HUES48 (cell line): Measurements from ENCODE around the gene KCNMA1.

Source experiments
- H3K27ac ChIP-seq: one replicate; pipeline ENCODE4 v1.7.0; 2013; ENCODE audit warnings: low read depth, low read length, inconsistent platforms
- H3K27me3 ChIP-seq: 2 replicates; pipeline ENCODE4 v1.6.1; 2013; ENCODE audit warnings: mild to moderate bottlenecking, low read length; ENCODE audit not compliant: control insufficient read depth, insufficient read depth
- H3K36me3 ChIP-seq: 2 replicates; pipeline ENCODE4 v1.6.1; 2013; ENCODE audit warnings: low read length; ENCODE audit not compliant: control insufficient read depth, insufficient read depth
- H3K4me1 ChIP-seq: 2 replicates; pipeline ENCODE4 v1.6.1; 2013; ENCODE audit warnings: mild to moderate bottlenecking, low read length; ENCODE audit not compliant: control insufficient read depth, insufficient read depth
- H3K4me3 ChIP-seq: 2 replicates; pipeline ENCODE4 v1.5.1; 2013; ENCODE audit warnings: mild to moderate bottlenecking, low read depth, low read length
- H3K9ac ChIP-seq: 2 replicates; pipeline ENCODE4 v1.6.1; 2013; ENCODE audit warnings: mild to moderate bottlenecking, low read depth, low read length, moderate library complexity
- H3K9me3 ChIP-seq: 2 replicates; pipeline ENCODE4 v1.6.1; 2013; ENCODE audit warnings: low read length; ENCODE audit not compliant: control insufficient read depth, insufficient read depth

Gene KCNMA1

GRCh38 chr10:77071001-77071511 is 566.6 kb downstream of the KCNMA1 start:
- Histone ChIP-seq H3K4me3 (no peak overlapping the region), H3K27ac (no peak overlapping the region), H3K9ac (no peak overlapping the region)

GRCh38 chr10:77070346-77070745 is 567.3 kb downstream of the KCNMA1 start:
- Histone ChIP-seq H3K4me1 (no peaks in the 10 kb centered on the region), H3K4me3 (no peak overlapping the region)

More at GRCh38 chr10:77071001-77071511, 566.6 kb downstream of the KCNMA1 start:
- no peaks in the 10 kb centered on the region for H3K9me3 ChIP-seq
- H3K27me3 ChIP-seq = no peaks in the 10 kb centered on the region
- no peaks in the 10 kb centered on the region for H3K36me3 ChIP-seq
- H3K4me1 ChIP-seq = no peaks in the 10 kb centered on the region

GRCh38 chr10:77068969-77069368 is 568.6 kb downstream of the KCNMA1 start:
- H3K27me3 ChIP-seq = no peaks in the 10 kb centered on the region
- H3K4me1 ChIP-seq = no peaks in the 10 kb centered on the region; the same call in 1 of the 2 replicates
- H3K27ac ChIP-seq = no peak overlapping the region
- no peaks in the 10 kb centered on the region for H3K9me3 ChIP-seq
- H3K36me3 ChIP-seq = no peaks in the 10 kb centered on the region
- no peak overlapping the region for H3K9ac ChIP-seq
- H3K4me3 ChIP-seq = no peak overlapping the region

More at GRCh38 chr10:77070346-77070745, 567.3 kb downstream of the KCNMA1 start:
- Histone ChIP-seq H3K9me3 (no peaks in the 10 kb centered on the region), H3K9ac (no peak overlapping the region), H3K27me3 (no peaks in the 10 kb centered on the region), H3K27ac (no peak overlapping the region), H3K36me3 (no peaks in the 10 kb centered on the region)

GRCh38 chr10:77068272-77068671 is 569.3 kb downstream of the KCNMA1 start:
- Histone ChIP-seq H3K27me3 (no peaks in the 10 kb centered on the region), H3K9ac (no peak overlapping the region), H3K36me3 (no peaks in the 10 kb centered on the region), H3K9me3 (no peaks in the 10 kb centered on the region), H3K27ac (no peak overlapping the region), H3K4me1 (no peaks in the 10 kb centered on the region; the same call in 1 of the 2 replicates), H3K4me3 (no peak overlapping the region)

- H3K36me3 ChIP-seq = no peaks in the 10 kb centered on the region
- H3K27me3 ChIP-seq = no peaks in the 10 kb centered on the region
- no peak overlapping the region for H3K9ac ChIP-seq
- no peak overlapping the region for H3K4me3 ChIP-seq
- H3K4me1 ChIP-seq = no peaks in the 10 kb centered on the region; the same call in 1 of the 2 replicates
- no peak overlapping the region for H3K27ac ChIP-seq
- no peaks in the 10 kb centered on the region for H3K9me3 ChIP-seq
Measured at GRCh38 chr10:77062381-77062780, 575.2 kb downstream of the KCNMA1 start.

- Histone ChIP-seq H3K36me3 (no peaks in the 10 kb centered on the region), H3K27ac (no peak overlapping the region), H3K4me3 (no peak overlapping the region), H3K4me1 (no peaks in the 10 kb centered on the region; the same call in 1 of the 2 replicates), H3K9me3 (no peaks in the 10 kb centered on the region), H3K9ac (no peak overlapping the region), H3K27me3 (no peaks in the 10 kb centered on the region)
Measured at GRCh38 chr10:77060913-77061312, 576.7 kb downstream of the KCNMA1 start.

- no peak overlapping the region for H3K9ac ChIP-seq
- no peak overlapping the region for H3K4me3 ChIP-seq
- no peaks in the 10 kb centered on the region for H3K4me1 ChIP-seq
Measured at GRCh38 chr10:77056650-77057049, 581.0 kb downstream of the KCNMA1 start.

GRCh38 chr10:77052593-77052992 is 585.0 kb downstream of the KCNMA1 start:
- Histone ChIP-seq H3K4me1 (0 out of 2 replicates have a peak, but pooled peaks cover 2% of the 10 kb centered on the region), H3K4me3 (no peak overlapping the region), H3K36me3 (no peaks in the 10 kb centered on the region), H3K27me3 (no peaks in the 10 kb centered on the region), H3K9ac (no peak overlapping the region), H3K27ac (no peak overlapping the region), H3K9me3 (no peaks in the 10 kb centered on the region)

More at GRCh38 chr10:77056650-77057049, 581.0 kb downstream of the KCNMA1 start:
- H3K9me3 ChIP-seq = no peaks in the 10 kb centered on the region
- no peaks in the 10 kb centered on the region for H3K27me3 ChIP-seq
- H3K36me3 ChIP-seq = no peaks in the 10 kb centered on the region
- H3K27ac ChIP-seq = no peak overlapping the region

- Histone ChIP-seq H3K4me3 (no peak overlapping the region), H3K27ac (no peak overlapping the region), H3K9ac (no peak overlapping the region), H3K9me3 (no peaks in the 10 kb centered on the region), H3K36me3 (no peaks in the 10 kb centered on the region), H3K27me3 (no peaks in the 10 kb centered on the region), H3K4me1 (0 out of 2 replicates have a peak, but pooled peaks cover 2% of the 10 kb centered on the region)
Measured at GRCh38 chr10:77051837-77052236, 585.8 kb downstream of the KCNMA1 start.

- 0 out of 2 replicates have a peak, but pooled peaks cover 2% of the 10 kb centered on the region for H3K4me1 ChIP-seq
- H3K27ac ChIP-seq = no peak overlapping the region
- H3K9ac ChIP-seq = no peak overlapping the region
- H3K9me3 ChIP-seq = no peaks in the 10 kb centered on the region
- H3K36me3 ChIP-seq = no peaks in the 10 kb centered on the region
- H3K27me3 ChIP-seq = no peaks in the 10 kb centered on the region
- H3K4me3 ChIP-seq = no peak overlapping the region
Measured at GRCh38 chr10:77049896-77050295, 587.7 kb downstream of the KCNMA1 start.

GRCh38 chr10:77049146-77049545 is 588.5 kb downstream of the KCNMA1 start:
- H3K27ac ChIP-seq = no peak overlapping the region
- no peak overlapping the region for H3K9ac ChIP-seq
- H3K27me3 ChIP-seq = no peaks in the 10 kb centered on the region
- 0 out of 2 replicates have a peak, but pooled peaks cover 2% of the 10 kb centered on the region for H3K4me1 ChIP-seq
- no peaks in the 10 kb centered on the region for H3K9me3 ChIP-seq
- no peak overlapping the region for H3K4me3 ChIP-seq
- H3K36me3 ChIP-seq = no peaks in the 10 kb centered on the region
